Skeletal muscle tissue (tissue), 4 donors: ENCODE data around the gene CFAP100. TPM values are rescaled to one million over a fixed set of nuclear protein-coding genes. Genes with fewer than 3 reads are reported as not detected.
A peak's percentile ranks its signal among the peaks of the same experiment; 100 is the strongest.

ENCODE experiments used
- H3K27ac ChIP-seq: one replicate; pipeline ENCODE4 v1.7.0; 2013; ENCODE audit warnings: mild to moderate bottlenecking, low read depth, low read length, inconsistent platforms
- H3K27me3 ChIP-seq, 3 donors: one replicate each; pipeline ENCODE4 v1.7.0; 2013; ENCODE audit warnings: low read length in 3 of 3; ENCODE audit not compliant: control insufficient read depth in 3 of 3, insufficient read depth in 3 of 3
- H3K36me3 ChIP-seq, 3 donors: one replicate each; pipeline ENCODE4 v1.7.0; 2013; ENCODE audit warnings: low read length in 3 of 3; ENCODE audit not compliant: control insufficient read depth in 3 of 3, insufficient read depth in 3 of 3
- H3K4me1 ChIP-seq, 3 donors: one replicate each; pipeline ENCODE4 v1.7.0; 2013; ENCODE audit warnings: low read length in 3 of 3, mild to moderate bottlenecking in 3 of 3; ENCODE audit not compliant: control insufficient read depth in 3 of 3, insufficient read depth in 3 of 3
- H3K4me3 ChIP-seq, 3 donors: one replicate each; pipeline ENCODE4 v1.7.0; 2013; ENCODE audit warnings: low read length in 3 of 3
- H3K9ac ChIP-seq, 3 donors: one replicate each; pipeline ENCODE4 v1.7.0; 2013; ENCODE audit warnings: low read length in 3 of 3, mild to moderate bottlenecking in 3 of 3, moderate library complexity in 2 of 3, low read depth in 1 of 3
- H3K9me3 ChIP-seq, 3 donors: one replicate each; pipeline ENCODE4 v1.7.0; 2013; ENCODE audit warnings: low read length in 3 of 3; ENCODE audit not compliant: control insufficient read depth in 3 of 3
- total RNA-seq: library from RNA; depleted of rRNA; stranded (reverse); fragments of >200 nt; gene quantifications from one replicate; pipeline ENCODE4 v1.2.3, GENCODE V29; 2014
- donor health status: Osteomylitis.

CFAP100 gene
- total RNA-seq, 1 donor from 2014 or later = not detected

DNA sequence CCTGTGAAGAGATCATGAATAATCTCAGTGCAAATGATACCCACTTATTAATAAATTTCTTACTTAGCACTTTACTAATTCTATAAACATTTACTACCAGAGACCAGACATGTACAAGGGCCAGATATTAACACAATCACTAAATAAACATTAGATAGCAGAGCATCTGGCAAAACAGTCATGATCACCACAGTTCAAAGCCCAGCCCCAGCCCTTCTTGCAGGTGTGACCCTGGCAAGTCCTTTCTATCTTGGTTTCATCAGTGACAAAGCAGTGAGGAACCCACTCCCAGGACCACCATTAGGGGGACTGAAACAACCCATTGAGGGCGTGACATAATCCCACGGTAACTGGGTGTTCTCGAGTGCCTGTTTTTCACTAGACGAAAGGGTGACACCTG lies 69.4 kb downstream of the CFAP100 start:
- peaks cover 68 to 84% (median 73%) of the 10 kb centered on the region in 3 donors for H3K36me3 ChIP-seq
- peaks cover 86 to 94% (median 94%) of the 10 kb centered on the region in 3 donors for H3K4me1 ChIP-seq
- no peaks in the 10 kb centered on the region for H3K9me3 ChIP-seq
- peak overlapping the region in 2 of 3 donors; percentile 8 to 66 for H3K9ac ChIP-seq
- H3K4me3 ChIP-seq = no peak overlapping the region
- no peaks in the 10 kb centered on the region for H3K27me3 ChIP-seq
- peak overlapping the region; percentile 62 for H3K27ac ChIP-seq

DNA sequence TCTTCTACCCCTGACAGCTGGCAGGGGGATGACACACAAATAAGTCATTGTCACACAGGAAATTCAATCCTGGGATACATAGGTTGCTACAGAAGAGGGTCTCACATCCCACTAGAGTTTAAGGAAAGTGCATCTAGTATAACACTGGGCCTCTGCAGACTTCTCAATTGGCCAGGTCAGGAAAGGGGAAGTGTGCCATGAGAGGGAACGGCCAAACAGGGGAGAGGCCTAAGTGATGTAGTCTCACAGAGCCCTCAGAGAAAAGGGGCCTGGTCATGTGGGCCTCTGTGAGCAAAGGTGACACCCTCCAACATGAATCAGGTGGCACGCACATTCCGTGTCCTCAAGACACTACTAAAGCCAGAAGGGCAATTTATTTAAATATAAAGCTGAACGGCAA lies 69.8 kb downstream of the CFAP100 start:
- no peaks in the 10 kb centered on the region for H3K27me3 ChIP-seq
- H3K36me3 ChIP-seq = peaks cover 69 to 84% (median 73%) of the 10 kb centered on the region in 3 donors
- H3K9me3 ChIP-seq = no peaks in the 10 kb centered on the region
- no peak overlapping the region for H3K4me3 ChIP-seq
- peak overlapping the region in 2 of 3 donors; percentile 8 to 66 for H3K9ac ChIP-seq
- peak overlapping the region; percentile 62 for H3K27ac ChIP-seq
- peaks cover 83 to 94% (median 93%) of the 10 kb centered on the region in 3 donors for H3K4me1 ChIP-seq

DNA sequence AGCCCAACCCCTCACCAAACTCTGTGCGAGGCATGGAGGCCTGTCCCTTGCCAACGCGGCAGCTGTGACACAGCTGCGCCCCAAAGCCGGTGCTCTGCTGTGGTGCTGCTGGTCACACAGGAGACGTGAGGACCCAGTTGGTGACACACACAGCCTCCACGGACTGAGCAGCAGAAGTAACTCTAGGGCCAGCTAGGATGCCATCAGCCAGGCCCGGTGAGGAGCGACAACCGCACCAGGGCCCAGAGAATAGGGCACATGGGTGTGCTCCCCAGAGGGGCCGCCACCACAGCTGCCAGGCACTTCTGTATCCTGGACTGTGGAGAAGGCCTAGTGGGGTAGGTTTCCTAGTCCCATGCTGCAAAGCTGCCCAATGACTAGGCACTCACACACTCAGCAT lies 70.3 kb downstream of the CFAP100 start:
- Histone ChIP-seq H3K4me3 (peak overlapping the region in 1 of 3 donors; percentile 15), H3K9ac (peak overlapping the region in 2 of 3 donors; percentile 47 to 66), H3K27me3 (no peaks in the 10 kb centered on the region), H3K36me3 (peaks cover 70 to 84% (median 73%) of the 10 kb centered on the region in 3 donors), H3K9me3 (no peaks in the 10 kb centered on the region), H3K27ac (peak overlapping the region; percentile 62), H3K4me1 (peaks cover 84 to 94% (median 94%) of the 10 kb centered on the region in 3 donors)

DNA sequence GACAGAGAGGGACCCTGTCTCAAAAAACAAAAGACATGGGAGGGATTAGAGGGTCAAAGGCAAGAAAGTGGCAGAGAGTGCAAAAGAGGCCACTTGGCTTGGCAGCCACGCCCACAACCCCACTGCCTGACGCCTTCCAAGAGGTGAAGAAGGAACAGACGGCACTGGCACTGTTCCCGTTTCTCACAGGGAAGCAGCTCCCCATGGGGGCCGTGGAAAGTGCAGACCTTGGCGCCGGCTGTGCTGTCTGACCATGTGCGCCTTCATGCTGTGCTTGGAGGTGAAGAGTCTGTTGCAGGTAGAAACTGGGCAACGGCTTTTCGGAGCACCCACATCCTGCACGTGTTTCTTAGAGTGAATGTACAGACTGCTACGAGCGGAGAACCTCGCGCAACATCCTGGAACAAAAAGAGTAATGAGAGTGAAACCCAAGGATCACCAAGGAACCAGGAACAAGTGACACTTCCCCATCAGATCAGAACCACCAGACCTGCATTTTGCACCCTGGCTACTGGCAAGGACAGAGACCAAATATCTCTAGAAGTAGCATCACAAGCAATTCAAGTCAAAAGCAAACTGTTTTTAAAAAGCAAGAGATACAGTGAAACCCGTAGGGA lies 71.3 kb downstream of the CFAP100 start:
- Histone ChIP-seq H3K4me3 (no peak overlapping the region), H3K4me1 (peaks cover 75 to 96% (median 90%) of the 10 kb centered on the region in 3 donors), H3K27me3 (no peaks in the 10 kb centered on the region), H3K9me3 (no peaks in the 10 kb centered on the region), H3K27ac (peak overlapping the region; percentile 62), H3K9ac (peak overlapping the region in 1 of 3 donors; percentile 66), H3K36me3 (peaks cover 73 to 87% (median 76%) of the 10 kb centered on the region in 3 donors)

DNA sequence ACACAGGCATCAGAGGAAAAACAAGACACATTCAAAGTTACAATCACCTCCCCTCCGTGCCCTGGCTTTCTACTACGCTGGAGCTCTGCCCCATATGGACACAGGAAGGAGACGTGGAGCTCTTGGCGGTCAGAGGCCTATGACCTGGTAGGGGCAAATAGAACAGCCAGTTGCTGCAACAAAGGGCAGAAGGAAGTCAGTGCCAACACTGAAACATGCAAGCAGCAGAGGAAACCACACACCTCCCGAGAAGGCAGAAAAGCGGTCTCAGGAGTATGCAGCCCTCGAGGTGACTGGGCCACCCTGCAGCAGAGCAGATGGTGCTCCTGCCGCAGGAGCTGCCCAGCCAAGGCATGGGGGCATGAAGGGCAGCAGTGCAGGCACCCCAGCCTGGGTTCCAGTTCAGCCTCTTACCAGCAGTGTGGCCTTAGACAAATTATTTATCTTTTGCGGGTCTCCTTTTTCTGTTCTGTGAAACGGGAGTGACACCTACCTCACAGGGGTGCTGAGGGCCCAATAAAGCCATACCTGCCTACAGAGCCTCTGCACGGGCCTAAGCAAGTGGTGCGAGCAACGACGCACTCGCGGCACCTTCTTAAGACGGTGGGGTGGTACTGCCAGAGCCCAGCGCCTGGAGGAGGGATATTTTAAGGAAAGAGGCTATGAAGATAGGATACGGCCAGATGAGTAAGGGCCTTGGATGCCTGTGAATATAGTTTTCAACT lies 72.3 kb downstream of the CFAP100 start:
- Histone ChIP-seq H3K27me3 (no peaks in the 10 kb centered on the region), H3K4me1 (peaks cover 75 to 94% (median 88%) of the 10 kb centered on the region in 3 donors), H3K9me3 (no peaks in the 10 kb centered on the region), H3K9ac (peak overlapping the region in 2 of 3 donors; percentile 20 to 69), H3K36me3 (peaks cover 64 to 83% (median 70%) of the 10 kb centered on the region in 3 donors), H3K27ac (peak overlapping the region; percentile 89), H3K4me3 (no peak overlapping the region)

DNA sequence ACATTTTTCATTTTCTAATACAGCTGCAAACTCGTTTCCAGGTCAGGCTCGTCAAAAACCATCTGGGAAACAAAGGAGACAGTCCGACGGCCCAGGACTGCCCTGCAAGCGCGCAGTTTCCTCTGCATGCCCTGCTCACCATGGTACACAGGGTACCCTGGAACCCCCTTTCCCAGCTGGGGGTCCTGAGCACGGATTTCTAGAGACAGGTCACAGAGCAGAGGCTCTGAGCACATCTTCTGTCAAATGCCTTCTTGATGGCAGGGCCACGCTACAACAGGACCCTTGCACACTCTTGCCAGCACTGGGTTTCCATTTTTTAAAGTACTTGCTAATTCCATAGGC lies 72.9 kb downstream of the CFAP100 start:
- Histone ChIP-seq H3K27ac (peak overlapping the region; percentile 89), H3K36me3 (peaks cover 64 to 81% (median 68%) of the 10 kb centered on the region in 3 donors), H3K9ac (peak overlapping the region in 2 of 3 donors; percentile 5 to 20), H3K9me3 (no peaks in the 10 kb centered on the region), H3K4me1 (peaks cover 75 to 94% (median 88%) of the 10 kb centered on the region in 3 donors), H3K27me3 (no peaks in the 10 kb centered on the region), H3K4me3 (no peak overlapping the region)

DNA sequence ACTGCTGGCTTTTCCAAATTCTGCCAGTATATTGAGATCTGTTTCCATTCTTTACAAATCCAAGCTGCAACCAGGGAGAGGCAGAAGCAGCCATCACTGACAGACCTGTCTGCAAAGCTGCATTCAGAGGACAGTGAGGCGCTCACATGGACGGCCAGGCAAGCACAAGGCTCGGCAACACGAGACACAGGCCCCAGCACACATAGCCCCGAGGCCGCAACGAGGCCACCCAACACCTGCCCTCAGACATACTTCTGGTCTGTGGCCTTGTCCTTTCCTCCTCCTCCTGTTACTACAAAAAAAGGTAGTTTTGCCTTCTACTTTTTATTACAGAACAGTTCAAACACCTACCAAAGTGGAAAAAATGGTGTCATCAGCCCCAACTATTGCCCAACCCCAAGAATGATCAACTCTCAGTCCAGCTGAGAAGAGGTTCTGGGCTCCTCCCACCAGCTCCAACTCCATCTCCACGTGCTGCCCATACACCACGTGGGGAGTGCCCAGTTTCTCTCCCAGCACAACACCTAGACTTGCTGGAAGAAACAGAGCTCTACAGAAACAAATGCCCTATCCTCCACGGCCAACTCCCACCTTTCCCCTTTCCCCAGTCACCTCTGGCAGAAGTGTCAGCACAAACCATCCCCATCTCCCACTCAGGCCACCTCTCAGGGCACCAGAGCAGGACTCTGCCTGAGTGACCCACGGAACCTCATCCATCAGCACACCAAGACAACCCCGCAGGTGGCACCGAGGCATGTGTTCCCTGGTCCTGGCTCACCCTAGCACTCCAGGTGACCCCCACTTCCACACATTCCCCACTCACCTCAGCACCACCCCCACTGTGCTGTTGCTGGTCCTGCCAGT lies 73.6 kb downstream of the CFAP100 start:
- Histone ChIP-seq H3K9me3 (no peaks in the 10 kb centered on the region), H3K9ac (no peak overlapping the region), H3K27me3 (no peaks in the 10 kb centered on the region), H3K36me3 (peaks cover 64 to 80% (median 68%) of the 10 kb centered on the region in 3 donors), H3K4me3 (peak overlapping the region in 1 of 3 donors; percentile 15), H3K4me1 (peaks cover 78 to 94% (median 90%) of the 10 kb centered on the region in 3 donors), H3K27ac (peak overlapping the region; percentile 89)

DNA sequence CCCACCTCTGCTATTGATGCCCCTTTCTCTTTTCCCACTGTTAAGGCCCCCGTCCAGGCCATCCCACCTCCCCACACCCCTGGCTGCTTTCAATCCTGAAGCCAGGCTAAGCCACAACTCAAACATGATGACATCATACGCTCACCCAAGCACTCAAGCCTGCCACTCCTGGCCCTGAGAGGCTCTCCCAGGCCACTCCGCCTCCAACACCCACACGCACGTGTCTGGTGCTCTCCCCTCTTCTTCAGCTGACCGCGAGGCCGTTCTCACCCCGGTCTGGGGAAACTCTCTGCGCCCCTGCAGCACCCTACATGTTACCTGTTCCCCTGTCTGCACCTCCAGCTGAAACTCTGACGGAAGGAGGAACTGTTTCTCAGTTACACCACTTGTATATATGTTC lies 74.8 kb downstream of the CFAP100 start:
- no peaks in the 10 kb centered on the region for H3K9me3 ChIP-seq
- no peaks in the 10 kb centered on the region for H3K27me3 ChIP-seq
- H3K36me3 ChIP-seq = peaks cover 57 to 70% (median 64%) of the 10 kb centered on the region in 3 donors
- peaks cover 79 to 95% (median 88%) of the 10 kb centered on the region in 3 donors for H3K4me1 ChIP-seq
- H3K27ac ChIP-seq = peak overlapping the region; percentile 89
- peak overlapping the region in 1 of 3 donors; percentile 10 for H3K9ac ChIP-seq
- no peak overlapping the region for H3K4me3 ChIP-seq

DNA sequence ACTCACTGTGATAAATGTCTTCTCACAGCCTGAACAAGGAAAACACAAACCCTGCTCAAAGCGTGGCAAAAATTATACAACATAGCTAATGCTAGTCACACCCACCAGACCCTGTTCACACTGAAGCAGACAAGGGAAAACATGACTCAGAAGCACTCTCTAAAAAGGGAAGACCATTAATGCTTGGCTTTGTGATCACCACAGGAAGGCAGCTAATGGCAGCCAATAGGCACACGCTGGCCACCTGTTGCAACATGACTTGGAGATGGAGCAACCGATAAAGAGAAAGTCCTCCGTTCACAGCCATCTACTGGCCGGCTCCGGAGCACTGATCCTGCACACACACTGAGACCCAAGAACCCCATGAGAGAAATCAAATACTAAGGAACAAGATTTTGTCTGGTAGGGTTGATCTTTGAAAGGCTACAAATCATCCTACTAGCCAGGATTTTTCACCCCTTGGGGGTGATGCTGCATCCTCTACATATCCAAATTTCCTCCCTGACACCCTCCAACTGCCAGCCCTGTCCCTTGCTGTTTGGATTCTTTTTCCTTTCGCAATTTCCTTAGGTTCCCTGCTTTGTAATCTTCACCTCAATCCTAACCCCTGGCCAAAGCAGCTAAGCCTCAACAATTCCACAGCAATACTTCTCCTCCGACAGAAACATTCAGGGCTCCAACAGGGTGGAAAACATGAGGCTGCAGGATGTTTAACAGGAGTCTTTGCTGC lies 77.7 kb downstream of the CFAP100 start:
- Histone ChIP-seq H3K9ac (peak overlapping the region; percentile 79 to 99 (median 92)), H3K4me3 (peak overlapping the region; percentile 68 to 71 (median 69)), H3K27ac (peak overlapping the region; percentile 89), H3K36me3 (peaks cover 33 to 42% (median 40%) of the 10 kb centered on the region in 3 donors), H3K9me3 (no peaks in the 10 kb centered on the region), H3K27me3 (no peaks in the 10 kb centered on the region), H3K4me1 (peaks cover 62 to 79% (median 67%) of the 10 kb centered on the region in 3 donors)
